ENCODE measurements around the gene NCAM2.

Gene NCAM2

GRCh38 chr21:21530680-21531079 is 532.5 kb downstream of the NCAM2 start:
- Histone ChIP-seq H3K27ac (ENCODE audit: low read depth, low read length) (no peak overlapping the region), H3K4me3 (ENCODE audit: low read depth in 1 of 2, low read length in 2 of 2) (no peak overlapping the region), H3K9ac (ENCODE audit: low read depth in 1 of 2, low read length in 2 of 2) (no peak overlapping the region), H3K27me3 (ENCODE audit: control insufficient read depth in 1 of 2, insufficient read depth in 2 of 2, low read length in 2 of 2) (no peaks in the 10 kb centered on the region), H3K36me3 (ENCODE audit: control insufficient read depth in 1 of 2, insufficient read depth in 2 of 2, low read length in 2 of 2) (no peaks in the 10 kb centered on the region), H3K4me1 (ENCODE audit: control insufficient read depth in 1 of 2, insufficient read depth in 2 of 2, low read length in 2 of 2) (no peaks in the 10 kb centered on the region), H3K9me3 (ENCODE audit: control insufficient read depth in 1 of 2, low read length in 2 of 2) (no peaks in the 10 kb centered on the region)

- Histone ChIP-seq H3K9ac (ENCODE audit: low read depth in 1 of 2, low read length in 2 of 2) (no peak overlapping the region), H3K27ac (ENCODE audit: low read depth, low read length) (no peak overlapping the region), H3K4me3 (ENCODE audit: low read depth in 1 of 2, low read length in 2 of 2) (no peak overlapping the region), H3K4me1 (ENCODE audit: control insufficient read depth in 1 of 2, insufficient read depth in 2 of 2, low read length in 2 of 2) (no peaks in the 10 kb centered on the region), H3K27me3 (ENCODE audit: control insufficient read depth in 1 of 2, insufficient read depth in 2 of 2, low read length in 2 of 2) (no peaks in the 10 kb centered on the region), H3K36me3 (ENCODE audit: control insufficient read depth in 1 of 2, insufficient read depth in 2 of 2, low read length in 2 of 2) (no peaks in the 10 kb centered on the region), H3K9me3 (ENCODE audit: control insufficient read depth in 1 of 2, low read length in 2 of 2) (peaks cover 5 to 7% of the 10 kb centered on the region in 2 donors)
Measured at GRCh38 chr21:21547368-21547953, 549.3 kb downstream of the NCAM2 start.

GRCh38 chr21:21559285-21560045 is 561.3 kb downstream of the NCAM2 start:
- Histone ChIP-seq H3K36me3 (ENCODE audit: control insufficient read depth in 1 of 2, insufficient read depth in 2 of 2, low read length in 2 of 2) (no peaks in the 10 kb centered on the region), H3K4me1 (ENCODE audit: control insufficient read depth in 1 of 2, insufficient read depth in 2 of 2, low read length in 2 of 2) (no peaks in the 10 kb centered on the region), H3K27me3 (ENCODE audit: control insufficient read depth in 1 of 2, insufficient read depth in 2 of 2, low read length in 2 of 2) (no peaks in the 10 kb centered on the region), H3K9me3 (ENCODE audit: control insufficient read depth in 1 of 2, low read length in 2 of 2) (peaks cover 18 to 52% of the 10 kb centered on the region in 2 donors), H3K9ac (ENCODE audit: low read depth in 1 of 2, low read length in 2 of 2) (no peak overlapping the region), H3K4me3 (ENCODE audit: low read depth in 1 of 2, low read length in 2 of 2) (no peak overlapping the region), H3K27ac (ENCODE audit: low read depth, low read length) (no peak overlapping the region)
